K562 (cell line): Measurements from ENCODE around the gene SLC6A13. TPM values are rescaled to one million over a fixed set of nuclear protein-coding genes. Genes with fewer than 3 reads are reported as not detected.

Source experiments
- ATAC-seq: fragments of 200-7000 bp; cut with Tn5 transposase; 3 replicates; pipeline ENCODE4 v1.9.1; 2020; ENCODE audit warnings: moderate library complexity
- BruUV-seq: library from RNA; stranded (reverse); fragments of 400-500 nt; replicated peaks from 2 replicates; lab custom pipeline; 2021; lab: Mats Ljungman, UMichigan
- CTCF ChIA-PET: fragments of 300-600 bp; formaldehyde crosslinking; extraction: SDS; loops from one replicate; lab custom pipeline; 2021; ENCODE audit warnings: low intra/inter-chr PET ratio; lab: Yijun Ruan, JAX
- POLR2A ChIA-PET: fragments of 300-600, 350-650 bp; sonication (Branson Sonifier 250); formaldehyde crosslinking; extraction: SDS; loops from one replicate; lab custom pipeline; 2021; ENCODE audit warnings: antibody characterized with exemption, inconsistent platforms; lab: Yijun Ruan, JAX
- DNase-seq, 4 experiments: peaks; one replicate each; pipeline versions ENCODE4 v3.0.0 to v3.0.0-alpha.2; 2011 to 2018; ENCODE audit warnings: low spot score in 3 of 4, mixed read lengths in 3 of 4; ENCODE audit errors: extremely low read depth in 1 of 4
- FAIRE-seq: peaks from 2 replicates; lab custom pipeline; 2011; peaks lifted over from hg19 to GRCh38; lab: Jason Lieb, UNC
- H2AFZ ChIP-seq: 2 replicates; pipeline ENCODE4 v1.6.0; 2011; ENCODE audit warnings: low read depth, low read length, control low read depth, inconsistent platforms
- H3K27ac ChIP-seq: fragments of 200-600 bp; 3 replicates; pipeline ENCODE4 v1.8.0; 2011; ENCODE audit warnings: low read depth, mild to moderate bottlenecking, control low read depth, inconsistent platforms, low read length, moderate library complexity, mixed read lengths; ENCODE audit errors: extremely low read depth
- H3K27me3 ChIP-seq, 2 experiments: fragments of 300-600 bp in 1 of 2; 2 replicates in 1 of 2; 3 replicates in 1 of 2; pipeline versions ENCODE4 v1.6.0 to v1.8.0; 2011; ENCODE audit warnings: inconsistent platforms in 2 of 2, low read length in 2 of 2, mild to moderate bottlenecking in 1 of 2, mixed read lengths in 1 of 2, moderate library complexity in 1 of 2; ENCODE audit not compliant: control insufficient read depth in 2 of 2, insufficient read depth in 2 of 2
- H3K36me3 ChIP-seq: fragments of 300-600 bp; 3 replicates; pipeline ENCODE4 v1.8.0; 2011; ENCODE audit warnings: mild to moderate bottlenecking, low read length, inconsistent platforms; ENCODE audit not compliant: control insufficient read depth, insufficient read depth
- H3K4me1 ChIP-seq, 2 experiments: fragments of 200-600 bp in 1 of 2; replicated peaks in 1 of 2; 2 replicates in 1 of 2; 3 replicates in 1 of 2; pipeline versions ENCODE4 v1.5.1 to v1.8.0; 2011; ENCODE audit warnings: inconsistent platforms in 2 of 2, low read length in 2 of 2, mild to moderate bottlenecking in 1 of 2, mixed read lengths in 1 of 2, moderate library complexity in 1 of 2; ENCODE audit not compliant: control insufficient read depth in 2 of 2, insufficient read depth in 2 of 2
- H3K4me2 ChIP-seq: 2 replicates; pipeline ENCODE4 v1.6.1; 2011; ENCODE audit warnings: low read length, control low read depth, inconsistent platforms, mixed read lengths; ENCODE audit not compliant: insufficient read depth
- H3K4me3 ChIP-seq: fragments of 200-600 bp; sonication (generic), shearing (Covaris generic); 2 replicates; pipeline ENCODE4 v1.5.1; 2016; ENCODE audit warnings: control low read depth, inconsistent platforms
- H3K79me2 ChIP-seq: fragments of 200-600 bp; 3 replicates; pipeline ENCODE4 v1.8.0; 2011; ENCODE audit warnings: low read length, inconsistent platforms; ENCODE audit not compliant: control insufficient read depth, insufficient read depth
- H3K9ac ChIP-seq, 2 experiments: 2 replicates each; pipeline versions ENCODE4 v1.6.0 to v1.6.1; 2011; ENCODE audit warnings: low read depth in 2 of 2, low read length in 2 of 2, control low read depth in 1 of 2, inconsistent platforms in 1 of 2, mild to moderate bottlenecking in 1 of 2, mixed read lengths in 1 of 2; ENCODE audit not compliant: insufficient read depth in 1 of 2
- H3K9me1 ChIP-seq: one replicate; pipeline ENCODE4 v1.6.0; 2011; ENCODE audit warnings: inconsistent platforms, mild to moderate bottlenecking, low read length, moderate library complexity; ENCODE audit not compliant: control insufficient read depth, insufficient read depth
- H3K9me3 ChIP-seq: replicated peaks from 2 replicates; pipeline ENCODE4 v1.5.1; 2011; ENCODE audit warnings: low read depth, low read length, inconsistent platforms; ENCODE audit not compliant: control insufficient read depth, insufficient read depth
- H4K20me1 ChIP-seq: replicated peaks from 2 replicates; pipeline ENCODE4 v1.6.1; 2011; ENCODE audit warnings: low read length, inconsistent platforms, mixed read lengths; ENCODE audit not compliant: control insufficient read depth, insufficient read depth
- GATAD2A ChIP-seq: fragments of 450-650 bp; IDR thresholded peaks from 2 replicates; pipeline ENCODE4 v1.6.1; 2017
- HCFC1 ChIP-seq: IDR thresholded peaks from 2 replicates; pipeline ENCODE4 v1.6.1; 2012; ENCODE audit warnings: low read depth, low read length, improper control_type of control experiment
- MEF2A ChIP-seq: IDR thresholded peaks from 2 replicates; pipeline ENCODE4 v1.6.1; 2011; ENCODE audit warnings: low read depth, mild to moderate bottlenecking, low read length, moderate library complexity; ENCODE audit not compliant: control insufficient read depth
- NR2C2 ChIP-seq, 2 experiments: fragments of 200-800 bp in 1 of 2; sonication (Bioruptor generic) in 1 of 2; sonication (generic) in 1 of 2; formaldehyde crosslinking in 1 of 2; IDR thresholded peaks; 2 replicates each; pipeline versions ENCODE4 v1.6.1 to v1.8.0; 2016 to 2022; ENCODE audit warnings: mild to moderate bottlenecking in 1 of 2, missing compliant biosample characterization in 1 of 2, missing genetic modification characterization in 1 of 2, missing genetic modification reagents in 1 of 2
- RHOXF2B ChIP-seq: fragments of 250-450 bp; sonication (Bioruptor Pico); conservative IDR thresholded peaks from 2 replicates; pipeline ENCODE4 v1.5.1; 2021
- SIN3B ChIP-seq: fragments of 450-650 bp; IDR thresholded peaks from 2 replicates; pipeline ENCODE4 v1.6.1; 2017; ENCODE audit warnings: low read depth, mild to moderate bottlenecking, moderate library complexity
- SMARCB1 ChIP-seq: IDR thresholded peaks from 2 replicates; pipeline ENCODE4 v1.6.1; 2011; ENCODE audit warnings: improper control_type of control experiment, low read depth; ENCODE audit not compliant: insufficient read length
- SMC3 ChIP-seq: conservative IDR thresholded peaks from 2 replicates; pipeline ENCODE4 v1.6.1; 2011; ENCODE audit warnings: low read depth, low read length, improper control_type of control experiment; ENCODE audit not compliant: insufficient read depth
- TEAD2 ChIP-seq: fragments of 450-650 bp; IDR thresholded peaks from 2 replicates; pipeline ENCODE4 v1.6.1; 2016; ENCODE audit warnings: missing genetic modification characterization, control low read depth, missing compliant biosample characterization
- ZNF766 ChIP-seq: fragments of 200-800 bp; sonication (Bioruptor generic); conservative IDR thresholded peaks from 2 replicates; pipeline ENCODE4 v1.6.1; 2016; ENCODE audit warnings: missing genetic modification characterization, missing compliant biosample characterization
- WGBS: fragments of 100-300 bp; shearing (Covaris generic); methylation state at CpG from one replicate; pipeline ENCODE4 v1.1.6; 2016; ENCODE audit warnings: low coverage, mixed read lengths; ENCODE audit not compliant: insufficient coverage; ENCODE audit errors: missing lambda C conversion rate; 5-methylcytosine and 5-hydroxymethylcytosine counted together
- in situ Hi-C: fragments of 300-500 bp; cut with MboI; formaldehyde crosslinking; loops from 4 replicates; pipeline ENCODE4 v1.15.0; 2018; ENCODE audit warnings: inconsistent platforms, mixed read lengths
- intact Hi-C: fragments of 100-400 bp; cut with micrococcal nuclease; formaldehyde crosslinking; loops from 2 replicates; pipeline ENCODE4 v1.14.2; 2022
- polyA plus RNA-seq, 8 experiments: library from polyadenylated mRNA; depleted of rRNA in 4 of 8; stranded (reverse) in 5 of 8; unstranded in 3 of 8; fragments of >200 nt; fragmentation: Nextera tagmentation in 2 of 8; fragmentation: Illumina TruSeq in 1 of 8; extraction: Ambion mirVana in 2 of 8; extraction: Trizol in 1 of 8; gene quantifications; 2 replicates each; pipeline versions ENCODE4 v1.2.1 to v1.2.3, GENCODE V29; 2011 to 2014; ENCODE audit warnings: inconsistent platforms in 1 of 8, missing spikeins in 1 of 8
- total RNA-seq, 7 experiments: library from RNA; depleted of rRNA in 6 of 7; stranded (reverse); fragments of >200 nt in 6 of 7; fragmentation: Illumina TruSeq in 2 of 7; extraction: Trizol in 2 of 7; gene quantifications; 2 replicates each; pipeline versions ENCODE4 v1.2.1 to v1.2.3, GENCODE V29; 2011 to 2021; ENCODE audit warnings: low replicate concordance in 1 of 7

The SLC6A13 gene
- total and polyA plus RNA-seq, 9 of the 15 experiments (the other 6 are each of a cell fraction or from before 2014, with no cell fraction given) = 0.06 to 0.33 (median 0.22) TPM; not detected in 4

DNA sequence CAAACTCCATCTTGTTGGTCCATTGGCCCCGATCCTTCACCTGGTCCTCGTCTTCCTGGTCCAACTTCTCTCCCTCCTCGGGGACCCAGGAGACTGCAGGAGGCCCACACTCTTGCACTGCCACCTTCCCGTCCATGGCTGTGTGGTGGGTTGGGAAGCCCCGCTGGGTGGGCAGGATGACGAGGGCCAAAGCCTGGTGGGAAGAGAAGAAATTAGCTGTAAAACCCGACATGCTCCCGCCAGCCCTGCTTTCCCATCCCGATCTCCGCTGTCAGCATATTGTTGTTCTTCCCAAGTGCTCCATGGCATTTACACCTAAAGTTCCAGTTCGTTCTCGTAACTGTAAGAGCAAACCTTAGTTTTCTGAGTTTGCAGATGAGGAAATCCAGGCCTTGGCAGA is 52.8 kb downstream of the SLC6A13 start:
- FAIRE-seq (no peak), ATAC-seq (no peak), DNase-seq (no peak)
- ChIA-PET CTCF (no interaction called here), POLR2A (interaction anchor here (1.1 kb wide), 1 partner anchor 9 kb away, joined by 3 read pairs; no protein-coding TSS in a partner anchor)
- peaks cover 36 to 77% of the 10 kb centered on the region in 2 experiments for H3K27me3 ChIP-seq
- H3K4me2 ChIP-seq = no peak overlapping the region
- no peaks in the 10 kb centered on the region for H3K36me3 ChIP-seq
- no peaks in the 10 kb centered on the region for H3K79me2 ChIP-seq
- H3K9me3 ChIP-seq = no peaks in the 10 kb centered on the region
- H3K4me1 ChIP-seq = no peaks in the 10 kb centered on the region; a peak in 1 of 5 replicates
- no peak overlapping the region for H3K27ac ChIP-seq
- H3K9ac ChIP-seq = no peak overlapping the region
- WGBS = 12% methylated on average over 9 of the region's 12 CpGs
- no peaks in the 10 kb centered on the region for H4K20me1 ChIP-seq
- H3K4me3 ChIP-seq = no peak overlapping the region
- TF ChIP-seq HCFC1 (no peak), RHOXF2B (CRISPR knock-in tag) (no peak), MEF2A (no peak), NR2C2 (CRISPR knock-in tag; IDR thresholded peaks at IDR 0.05) (no peak), NR2C2 (tag; IDR thresholded peaks at IDR 0.05) (no peak), SIN3B (no peak), SMC3 (no peak), SMARCB1 (no peak), GATAD2A (no peak), TEAD2 (tag) (no peak), ZNF766 (CRISPR knock-in tag) (no peak)
- intact Hi-C loops (no loop called here), in situ Hi-C loops (no loop called here)
- no TSS peak for BruUV-seq
- no peaks in the 10 kb centered on the region for H3K9me1 ChIP-seq
- H2AFZ ChIP-seq = no peak overlapping the region
